Neural progenitor cell (in vitro differentiated cells): ENCODE data around the gene CEACAM3.

Experiments
- CTCF ChIP-seq: fragments of 200-600 bp; sonication (generic); IDR thresholded peaks from 2 replicates; pipeline ENCODE4 v1.5.1; 2017; ENCODE audit warnings: antibody characterized with exemption, mild to moderate bottlenecking
- EZH2 ChIP-seq: fragments of 200-600 bp; sonication (generic); IDR thresholded peaks from 2 replicates; pipeline ENCODE4 v1.6.1; 2017; ENCODE audit warnings: antibody characterized with exemption, mild to moderate bottlenecking, moderate library complexity

GRCh38 chr19:41843371-41843770 is 47.0 kb downstream of the CEACAM3 start:
- TF ChIP-seq CTCF = no peak
- TF ChIP-seq EZH2 = no peak
